HUES6 (cell line): Measurements from ENCODE around the gene CMIP.
"Not testable (repeated sequence)": the region's sequence is repeated elsewhere in the genome, so short reads cannot be mapped to it uniquely, and the experiment has no call there.

Source experiments
- H3K27ac ChIP-seq: 2 replicates; pipeline ENCODE4 v1.7.0; 2013; ENCODE audit warnings: low read depth, mild to moderate bottlenecking, low read length, inconsistent platforms
- H3K27me3 ChIP-seq: 2 replicates; pipeline ENCODE4 v1.6.1; 2013; ENCODE audit warnings: low read length; ENCODE audit not compliant: control insufficient read depth, insufficient read depth
- H3K36me3 ChIP-seq: 2 replicates; pipeline ENCODE4 v1.6.1; 2013; ENCODE audit warnings: low read length; ENCODE audit not compliant: control insufficient read depth, insufficient read depth
- H3K4me1 ChIP-seq: 2 replicates; pipeline ENCODE4 v1.6.1; 2013; ENCODE audit warnings: low read length; ENCODE audit not compliant: control insufficient read depth, insufficient read depth
- H3K4me3 ChIP-seq: 2 replicates; pipeline ENCODE4 v1.5.1; 2013; ENCODE audit warnings: low read depth, low read length
- H3K9ac ChIP-seq: one replicate; pipeline ENCODE4 v1.6.1; 2013; ENCODE audit warnings: mild to moderate bottlenecking, low read length
- H3K9me3 ChIP-seq: 2 replicates; pipeline ENCODE4 v1.6.1; 2013; ENCODE audit warnings: low read depth, low read length; ENCODE audit not compliant: control insufficient read depth, insufficient read depth

CMIP gene

DNA sequence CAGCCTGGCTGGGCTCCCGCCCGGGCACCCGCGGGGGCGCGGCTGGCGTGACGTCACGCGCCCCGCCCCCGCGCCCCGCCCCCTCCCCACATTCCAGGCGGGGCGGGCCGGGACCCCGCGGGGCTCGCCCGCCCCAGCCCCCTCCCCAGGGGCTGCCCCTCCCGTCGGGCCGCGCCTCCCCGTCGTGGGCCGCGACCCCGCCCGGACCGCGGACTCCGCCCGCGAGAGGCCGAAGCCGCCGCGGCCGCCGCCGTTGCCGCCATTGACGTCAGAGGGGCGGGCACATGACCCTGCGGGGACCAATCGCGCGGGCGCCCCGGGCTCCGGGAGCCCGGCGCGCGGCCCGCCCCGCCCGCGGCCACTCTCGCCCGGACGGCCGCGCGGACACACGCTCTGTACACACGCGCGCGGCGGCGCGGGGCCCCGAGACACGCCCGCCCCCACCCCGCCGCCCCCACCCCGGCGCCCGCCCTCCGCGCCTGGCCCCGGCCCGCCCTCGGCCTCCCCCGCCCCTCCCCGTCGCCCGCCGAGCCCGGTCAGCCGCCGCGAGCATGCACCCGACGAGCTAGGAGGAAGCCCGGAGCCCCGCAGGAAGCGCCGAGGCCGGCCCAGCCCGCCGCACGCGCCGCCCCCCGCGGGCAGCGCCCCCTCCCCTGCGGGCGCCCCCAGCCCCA is at the start of gene CMIP:
TSS of gene CMIP (plus strand) at position 361 of the 674 bp plus-strand sequence.
- H3K9ac ChIP-seq: peak within 1 kb of the TSS; percentile 83
- H3K9me3 ChIP-seq: no peaks in the 10 kb centered on the region
- peaks cover 37% of the 10 kb centered on the region for H3K4me1 ChIP-seq
- H3K27ac ChIP-seq: peak within 1 kb of the TSS; percentile 46; the same call in 1 of the 2 replicates
- peak within 1 kb of the TSS; percentile 89 for H3K4me3 ChIP-seq
- H3K36me3 ChIP-seq: no peaks in the 10 kb centered on the region
- H3K27me3 ChIP-seq: peaks cover 19% of the 10 kb centered on the region

GRCh38 chr16:81394966-81395655 is 49.5 kb upstream of the CMIP start:
- Histone ChIP-seq H3K27ac (no peak overlapping the region), H3K9me3 (peaks cover 8% of the 10 kb centered on the region), H3K4me3 (no peak overlapping the region), H3K4me1 (no peaks in the 10 kb centered on the region), H3K27me3 (no peaks in the 10 kb centered on the region), H3K36me3 (peaks cover 14% of the 10 kb centered on the region), H3K9ac (no peak overlapping the region)

- Histone ChIP-seq H3K27ac (no peak overlapping the region), H3K27me3 (no peaks in the 10 kb centered on the region), H3K9ac (no peak overlapping the region), H3K36me3 (no peaks in the 10 kb centered on the region), H3K9me3 (peaks cover 8% of the 10 kb centered on the region), H3K4me1 (no peaks in the 10 kb centered on the region), H3K4me3 (no peak overlapping the region)
Observed at GRCh38 chr16:81397058-81397878, 47.3 kb upstream of the CMIP start.

DNA sequence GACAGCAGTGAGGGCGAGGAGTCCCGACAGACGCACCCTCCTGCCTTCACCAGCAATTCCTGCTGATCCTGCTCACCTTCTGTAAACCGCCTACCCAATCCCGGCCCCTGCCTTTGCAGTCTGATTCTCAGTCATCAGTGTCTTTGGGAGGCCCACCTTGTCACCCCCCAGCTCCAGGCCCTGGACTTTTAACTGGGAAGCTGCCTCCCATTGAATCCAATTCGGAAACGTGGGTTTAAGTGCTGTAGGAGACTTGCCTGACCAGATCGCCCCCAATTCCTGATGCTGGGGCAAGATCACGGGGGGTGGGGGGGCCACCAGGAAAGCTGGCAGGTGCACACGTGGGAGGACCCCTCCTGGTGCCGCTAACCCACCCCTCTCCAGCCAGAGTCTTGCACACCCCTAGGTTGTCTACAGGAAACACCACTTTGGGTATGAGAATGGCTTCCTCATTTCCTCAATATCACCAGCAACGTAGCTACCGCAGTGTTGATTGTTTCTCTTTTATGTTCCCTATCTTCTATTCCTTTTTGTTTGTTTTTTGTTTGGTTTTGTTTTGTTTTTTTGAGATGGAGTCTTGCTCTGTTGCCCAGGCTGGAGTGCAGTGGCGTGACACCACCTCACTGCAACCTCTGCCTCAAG is 46.6 kb upstream of the CMIP start:
- no peaks in the 10 kb centered on the region for H3K4me1 ChIP-seq
- no peak overlapping the region for H3K4me3 ChIP-seq
- no peak overlapping the region for H3K9ac ChIP-seq
- H3K9me3 ChIP-seq: peaks cover 8% of the 10 kb centered on the region
- H3K27ac ChIP-seq: no peak overlapping the region
- no peaks in the 10 kb centered on the region for H3K27me3 ChIP-seq
- no peaks in the 10 kb centered on the region for H3K36me3 ChIP-seq

DNA sequence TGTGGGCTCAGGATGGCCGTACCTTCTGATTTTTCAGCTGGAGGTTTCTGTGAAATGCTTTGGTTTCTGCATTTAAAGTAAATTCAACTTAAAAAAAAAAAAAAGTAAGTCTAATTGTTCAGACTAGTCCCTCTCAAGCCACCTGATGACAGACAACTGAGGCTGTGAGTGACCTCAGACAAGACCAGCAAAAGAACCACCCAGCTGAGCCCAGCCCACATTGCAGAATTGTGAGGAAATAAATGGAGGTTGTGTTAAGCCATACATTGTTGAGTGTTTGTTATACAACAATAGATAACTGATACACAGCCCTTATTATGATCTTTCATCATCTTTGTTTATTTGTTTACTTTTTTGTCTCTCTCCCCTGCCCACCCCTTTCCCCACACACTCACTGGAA is 44.7 kb upstream of the CMIP start:
- Histone ChIP-seq H3K36me3 (no peaks in the 10 kb centered on the region), H3K4me3 (no peak overlapping the region), H3K9ac (no peak overlapping the region), H3K27ac (no peak overlapping the region), H3K27me3 (peaks cover 9% of the 10 kb centered on the region; the same call in 1 of the 2 replicates), H3K9me3 (peaks cover 8% of the 10 kb centered on the region), H3K4me1 (peaks cover 4% of the 10 kb centered on the region; the same call in 1 of the 2 replicates)

DNA sequence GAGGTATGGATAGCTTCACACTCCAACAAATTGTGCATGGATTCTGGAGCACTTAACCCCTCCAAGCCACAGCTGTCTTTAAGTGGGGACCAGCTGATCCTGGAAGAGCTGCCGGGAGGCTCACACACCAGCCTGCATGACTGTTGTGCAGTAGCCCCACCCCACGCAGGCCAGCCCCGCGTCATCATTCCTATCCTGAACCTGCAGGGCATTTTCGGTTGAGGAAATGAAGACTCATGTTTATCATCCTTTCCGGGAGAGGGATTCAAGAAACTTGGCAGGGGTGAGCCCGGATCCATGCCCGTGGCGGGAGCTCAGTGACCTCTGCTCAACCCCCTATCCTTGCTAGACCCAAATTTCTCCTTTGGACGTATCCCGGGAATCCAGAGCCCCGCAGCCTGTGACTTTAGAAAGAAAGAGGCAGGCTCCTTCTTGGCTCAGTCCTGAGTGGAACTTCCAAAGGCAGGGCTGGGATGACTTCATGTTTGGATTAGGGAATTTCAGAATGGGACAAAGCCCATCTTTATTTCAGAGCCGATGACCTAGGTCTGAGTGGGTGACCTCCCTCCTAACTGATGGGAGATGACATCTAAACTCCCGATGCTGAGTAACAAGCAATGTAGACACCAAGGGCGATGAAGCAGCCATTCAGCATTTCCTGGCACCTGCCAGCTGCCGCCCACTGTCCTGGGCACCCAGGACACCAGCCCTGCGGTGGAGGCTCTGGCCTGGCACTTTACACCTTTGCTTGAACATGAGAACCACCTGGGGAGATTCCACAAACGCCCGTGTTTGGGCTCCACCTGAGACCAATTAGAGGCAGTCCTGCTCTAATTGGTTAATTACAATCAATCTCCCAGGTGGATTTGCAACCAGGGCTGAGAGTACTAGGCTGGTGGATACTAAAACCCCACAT is 43.3 kb upstream of the CMIP start:
- H3K9ac ChIP-seq: no peak overlapping the region
- H3K27me3 ChIP-seq: peaks cover 9% of the 10 kb centered on the region; the same call in 1 of the 2 replicates
- peaks cover 8% of the 10 kb centered on the region for H3K9me3 ChIP-seq
- H3K4me1 ChIP-seq: peaks cover 4% of the 10 kb centered on the region; the same call in 1 of the 2 replicates
- no peak overlapping the region for H3K4me3 ChIP-seq
- no peak overlapping the region for H3K27ac ChIP-seq
- H3K36me3 ChIP-seq: no peaks in the 10 kb centered on the region

- H3K9me3 ChIP-seq: peaks cover 8% of the 10 kb centered on the region
- peaks cover 9% of the 10 kb centered on the region; the same call in 1 of the 2 replicates for H3K27me3 ChIP-seq
- H3K36me3 ChIP-seq: no peaks in the 10 kb centered on the region
- H3K27ac ChIP-seq: no peak overlapping the region
- no peak overlapping the region for H3K4me3 ChIP-seq
- H3K4me1 ChIP-seq: peaks cover 4% of the 10 kb centered on the region; the same call in 1 of the 2 replicates
- no peak overlapping the region for H3K9ac ChIP-seq
Observed at GRCh38 chr16:81403208-81403600, 41.4 kb upstream of the CMIP start.

GRCh38 chr16:81403601-81404391 is 40.8 kb upstream of the CMIP start:
- Histone ChIP-seq H3K4me3 (peak overlapping the region; percentile 50), H3K27me3 (peaks cover 9% of the 10 kb centered on the region; the same call in 1 of the 2 replicates), H3K4me1 (peaks cover 4% of the 10 kb centered on the region; the same call in 1 of the 2 replicates), H3K27ac (no peak overlapping the region), H3K9me3 (peaks cover 8% of the 10 kb centered on the region), H3K9ac (no peak overlapping the region), H3K36me3 (no peaks in the 10 kb centered on the region)

- not testable (repeated sequence) for H3K4me1 ChIP-seq
Observed at GRCh38 chr16:81405002-81405401, 39.6 kb upstream of the CMIP start.

More at GRCh38 chr16:81405002-81405401, 39.6 kb upstream of the CMIP start:
- not testable (repeated sequence) for H3K36me3 ChIP-seq, H3K9me3 ChIP-seq, H3K9ac ChIP-seq, H3K27ac ChIP-seq, H3K4me3 ChIP-seq, H3K27me3 ChIP-seq
